Stimulated activated CD4-positive, alpha-beta T cell treated with anti-CD3 and anti-CD28 coated beads, Interleukin-4, amount 100 ng/mL, for 48 hours (primary cell): ENCODE results near the gene ADGRL2.

Experiments used
- DNase-seq, 2 donors: peaks; one replicate each; pipeline ENCODE4 v3.0.0-alpha.2; 2020; ENCODE audit warnings: low read depth in 2 of 2

ADGRL2 gene

GRCh38 chr1:81805537-81806431 is 5.0 kb downstream of the ADGRL2 start:
- no peak for DNase-seq

DNA sequence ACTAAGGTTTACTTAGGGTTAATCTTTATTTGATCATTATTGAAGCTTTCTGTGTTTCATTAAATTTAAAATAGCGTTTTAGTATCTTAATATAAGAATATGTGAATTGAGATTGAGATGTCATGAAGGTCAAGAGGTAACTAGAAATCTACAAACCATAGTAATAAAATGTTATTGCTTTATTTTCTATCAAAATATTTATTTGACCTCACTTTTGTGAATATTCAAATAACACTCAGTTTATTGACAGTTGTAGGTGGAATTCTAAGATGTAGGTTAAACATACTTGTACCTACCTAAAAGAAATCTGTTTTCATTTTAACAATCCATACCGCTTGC is 5.7 kb downstream of the ADGRL2 start:
- DNase-seq, result no peak

GRCh38 chr1:81808760-81809159 is 8.0 kb downstream of the ADGRL2 start:
- DNase-seq, result no peak

DNA sequence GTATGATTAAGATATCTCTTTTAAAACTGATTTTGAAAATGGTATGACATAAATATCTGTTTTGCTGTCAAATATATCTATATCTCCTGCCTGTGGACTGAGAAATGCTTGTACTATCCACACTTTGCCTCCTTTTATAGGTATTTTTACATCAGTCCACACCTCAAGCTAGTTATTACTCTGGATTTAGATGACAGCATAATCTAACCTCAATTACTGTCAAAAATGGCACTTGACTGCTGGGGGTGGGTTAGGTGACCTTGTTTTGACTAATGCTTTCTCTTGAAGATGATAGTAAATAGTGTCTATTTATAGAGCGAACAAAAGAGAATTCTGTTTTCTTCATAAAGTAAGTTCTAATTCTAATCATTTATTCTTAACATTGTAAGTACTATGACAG is 9.1 kb downstream of the ADGRL2 start:
- DNase-seq, result no peak

- DNase-seq, result no peak
Observed at GRCh38 chr1:81811757-81812371, 11.1 kb downstream of the ADGRL2 start.

DNA sequence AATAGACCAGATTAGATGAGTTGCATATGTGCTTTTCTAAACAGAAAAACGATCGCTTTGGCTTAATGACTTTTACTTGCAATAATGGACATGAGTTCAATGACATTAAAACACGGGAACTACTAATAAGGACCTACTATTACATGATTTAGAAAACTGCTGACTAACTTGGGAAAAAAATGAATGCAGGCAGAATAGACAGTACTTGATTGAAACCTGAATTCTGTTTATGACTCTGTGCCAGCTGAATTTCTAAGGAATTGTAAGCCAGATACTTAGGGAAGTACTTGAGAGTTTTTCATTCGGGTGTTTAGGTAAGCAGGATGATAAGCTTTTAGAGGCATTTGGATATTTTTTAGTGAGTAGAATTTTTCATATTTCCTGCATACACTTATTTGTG is 12.0 kb downstream of the ADGRL2 start:
- no peak for DNase-seq

DNA sequence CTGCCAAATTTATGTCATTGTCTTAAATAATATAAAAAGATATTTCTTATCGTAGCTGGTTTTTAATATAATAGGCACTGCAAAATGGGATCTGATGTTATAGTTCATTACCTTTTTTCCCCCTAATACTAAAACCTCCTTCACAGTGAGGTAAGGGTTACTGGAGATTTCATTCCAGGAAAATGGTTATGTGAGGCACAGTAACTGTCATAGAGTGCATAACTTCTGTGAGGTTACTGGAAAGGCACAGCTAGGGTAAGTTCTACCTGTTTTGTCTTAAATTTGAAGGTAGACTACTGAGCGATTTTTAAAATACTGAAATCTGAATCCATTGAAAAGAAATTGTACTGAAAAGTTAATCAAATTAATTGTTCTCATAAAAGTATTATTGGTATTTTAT is 13.0 kb downstream of the ADGRL2 start:
- no peak for DNase-seq

GRCh38 chr1:81819613-81820012 is 18.9 kb downstream of the ADGRL2 start:
- no peak for DNase-seq

- DNase-seq, result no peak
Observed at GRCh38 chr1:81820765-81821164, 20.0 kb downstream of the ADGRL2 start.

GRCh38 chr1:81823082-81823481 is 22.3 kb downstream of the ADGRL2 start:
- DNase-seq, result no peak

DNA sequence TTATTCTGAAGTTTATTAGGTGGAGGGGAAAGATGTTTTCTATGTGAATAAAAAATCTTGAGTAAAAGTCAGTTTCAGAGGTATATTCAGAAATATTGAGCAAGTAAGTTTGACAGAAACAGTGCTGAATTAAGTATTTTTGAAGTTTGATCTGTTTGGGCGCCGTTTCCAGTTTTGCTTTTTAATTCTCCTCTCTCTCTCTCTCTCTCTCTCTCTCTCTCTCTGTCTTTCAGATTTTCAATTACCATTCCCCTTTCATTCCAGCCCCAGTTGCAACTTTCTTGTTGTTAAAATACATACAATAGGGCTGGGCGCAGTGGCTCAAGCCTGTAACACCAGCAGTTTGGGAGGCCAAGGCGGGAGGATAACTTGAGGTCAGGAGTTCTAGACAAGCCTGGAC is 24.0 kb downstream of the ADGRL2 start:
- DNase-seq, result no peak

- DNase-seq, result no peak
Observed at GRCh38 chr1:81827942-81828341, 27.2 kb downstream of the ADGRL2 start.

DNA sequence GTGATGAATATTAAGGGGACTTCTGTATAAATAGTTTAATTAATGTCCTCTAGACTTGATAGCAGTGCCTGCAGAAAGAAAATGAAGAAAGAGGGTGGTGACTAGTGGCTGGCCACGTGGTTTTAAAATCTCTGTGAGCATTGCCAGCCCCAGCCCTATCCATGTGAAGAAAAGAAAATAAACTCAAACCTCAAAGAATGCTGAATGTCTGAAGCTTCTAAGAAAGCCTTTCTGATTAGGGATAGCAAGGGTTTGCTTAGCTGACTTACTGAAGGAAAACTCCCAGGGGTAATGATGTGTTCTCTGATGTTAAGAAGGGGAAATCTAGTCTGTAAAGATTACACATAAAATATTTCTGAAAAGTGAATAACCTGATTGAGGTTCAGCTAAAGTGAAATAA is 31.8 kb downstream of the ADGRL2 start:
- no peak for DNase-seq

DNA sequence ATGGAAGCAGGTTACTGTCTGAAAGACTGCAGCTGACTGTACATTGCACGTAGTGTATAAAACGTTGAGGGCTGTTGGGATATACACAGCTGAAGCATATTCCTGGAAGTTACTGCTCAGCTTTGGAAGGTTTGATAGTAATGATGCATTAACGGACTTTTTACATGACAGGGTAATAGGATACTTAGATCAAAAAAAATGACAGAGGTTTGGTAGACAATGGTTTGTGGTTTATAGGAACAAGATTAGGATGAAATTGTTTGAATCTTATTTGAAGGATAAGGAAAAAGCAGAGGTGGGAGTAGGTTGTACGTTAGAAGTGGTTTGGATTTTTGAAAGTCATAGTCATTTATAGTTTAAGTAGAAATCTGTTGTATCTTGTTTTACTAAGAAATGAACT is 33.0 kb downstream of the ADGRL2 start:
- no peak for DNase-seq

- DNase-seq, result no peak
Observed at GRCh38 chr1:81834268-81834667, 33.5 kb downstream of the ADGRL2 start.

- DNase-seq, result no peak
Observed at GRCh38 chr1:81834921-81835698, 34.4 kb downstream of the ADGRL2 start.

DNA sequence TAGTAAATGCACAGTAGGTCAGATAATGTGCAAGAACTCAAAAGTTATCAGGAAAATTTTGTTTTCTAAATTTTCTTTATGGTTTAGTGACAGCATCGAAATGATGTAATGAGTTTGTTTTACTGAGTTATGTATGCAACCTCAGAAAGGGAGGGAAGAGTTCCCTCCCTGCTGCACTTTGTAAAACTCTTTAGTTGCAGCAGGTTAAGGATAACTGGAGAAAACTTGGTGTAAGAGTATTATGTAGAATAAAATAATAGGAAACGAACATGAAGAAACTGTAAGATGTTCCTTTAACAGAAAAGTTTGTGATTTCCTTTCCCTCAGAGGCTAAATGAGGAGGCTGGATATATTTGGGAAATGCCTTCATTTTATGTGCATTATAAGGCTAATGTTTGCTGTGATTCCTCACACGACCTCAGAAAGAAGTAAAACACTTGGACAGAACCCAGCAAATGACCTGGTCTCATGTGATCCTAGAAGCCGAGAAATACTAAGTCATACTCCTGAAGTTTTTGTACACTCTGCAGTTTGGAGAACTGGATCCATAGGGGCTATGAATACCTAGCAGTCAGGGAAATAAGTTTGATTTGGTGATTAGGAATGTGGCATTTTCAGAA is 35.4 kb downstream of the ADGRL2 start:
- no peak for DNase-seq

DNA sequence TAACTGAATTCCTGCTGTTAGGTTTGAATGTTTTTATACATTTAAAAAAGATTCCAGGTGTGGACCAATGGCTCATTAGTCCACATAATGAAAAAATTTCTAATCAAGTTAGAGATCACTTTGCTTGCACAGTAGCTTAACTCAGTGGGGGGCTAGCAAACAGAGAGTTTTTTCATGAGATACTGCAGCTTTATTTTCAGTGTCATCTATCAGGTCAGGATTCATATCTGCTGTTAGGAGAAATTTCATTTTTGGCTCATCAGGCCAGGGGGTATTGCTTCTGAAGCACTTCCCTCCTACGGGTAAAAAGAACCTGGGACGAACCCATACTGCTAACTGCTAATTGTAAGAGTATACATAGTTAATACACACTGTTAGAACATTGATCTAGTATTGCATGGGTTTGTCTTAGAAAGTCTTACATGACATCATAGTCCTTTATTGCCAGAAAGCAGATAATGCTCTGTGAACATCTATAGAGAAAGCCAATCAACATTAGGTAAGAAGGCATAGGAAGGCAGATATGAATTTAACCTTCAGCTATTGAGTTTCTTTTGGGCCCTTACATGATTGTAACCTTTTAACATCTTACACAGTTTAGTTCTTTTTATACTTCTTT is 38.0 kb downstream of the ADGRL2 start:
- DNase-seq, result no peak

DNA sequence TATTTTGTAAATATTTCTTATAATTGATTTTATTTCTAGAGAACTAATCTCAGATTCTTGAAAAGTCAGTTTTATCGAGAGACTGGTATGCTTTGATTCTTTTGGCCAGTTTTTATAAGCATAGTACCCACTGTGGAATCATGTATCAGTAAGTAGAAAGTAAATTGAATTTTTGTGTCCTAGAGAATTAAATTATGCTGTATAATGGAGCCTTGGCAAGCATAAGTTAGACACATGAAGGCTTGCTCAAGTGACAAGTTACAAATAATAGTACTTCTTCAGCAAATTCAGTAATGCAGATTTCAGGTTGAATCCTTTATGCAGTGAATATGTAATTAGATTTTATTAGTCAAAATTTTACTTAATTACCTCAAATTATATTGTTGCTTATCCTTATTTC is 40.1 kb downstream of the ADGRL2 start:
- DNase-seq, result no peak

DNA sequence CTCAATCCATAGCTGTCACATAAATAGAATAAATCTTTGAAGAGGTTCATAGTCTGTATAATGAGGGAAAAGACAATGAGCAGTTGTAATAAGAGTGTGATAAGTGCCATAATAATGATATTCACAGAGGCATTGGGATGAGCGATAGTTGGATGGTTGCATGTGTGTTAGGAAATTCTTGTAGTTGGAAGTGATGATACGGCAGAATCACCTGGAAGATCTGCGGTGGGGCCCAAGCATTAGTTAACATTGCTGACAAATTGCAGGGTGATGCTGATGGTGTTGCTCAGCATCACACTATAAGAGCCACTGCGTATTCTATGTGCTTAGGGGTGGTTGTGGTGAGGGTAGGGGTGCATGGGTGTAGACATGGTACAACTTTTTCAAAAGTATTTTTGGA is 41.1 kb downstream of the ADGRL2 start:
- no peak for DNase-seq

DNA sequence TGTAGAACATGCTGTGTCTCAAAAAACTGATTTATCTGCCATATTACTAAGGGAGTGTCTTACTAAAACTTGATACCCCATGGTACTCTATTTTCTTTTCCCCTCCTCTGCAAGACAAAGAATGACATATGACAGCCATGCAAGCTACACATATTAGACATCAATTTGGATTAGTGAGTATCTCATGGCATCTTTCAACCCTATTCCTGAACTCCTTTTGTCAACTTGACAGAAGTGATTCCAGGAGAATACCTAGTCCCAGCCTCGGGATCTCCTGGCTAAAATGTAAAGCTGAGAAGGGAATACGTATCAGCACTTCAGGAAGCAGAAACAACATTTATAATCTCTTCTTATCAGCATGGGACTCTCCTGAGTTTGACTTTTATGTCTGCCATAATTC is 43.7 kb downstream of the ADGRL2 start:
- DNase-seq, result no peak

DNA sequence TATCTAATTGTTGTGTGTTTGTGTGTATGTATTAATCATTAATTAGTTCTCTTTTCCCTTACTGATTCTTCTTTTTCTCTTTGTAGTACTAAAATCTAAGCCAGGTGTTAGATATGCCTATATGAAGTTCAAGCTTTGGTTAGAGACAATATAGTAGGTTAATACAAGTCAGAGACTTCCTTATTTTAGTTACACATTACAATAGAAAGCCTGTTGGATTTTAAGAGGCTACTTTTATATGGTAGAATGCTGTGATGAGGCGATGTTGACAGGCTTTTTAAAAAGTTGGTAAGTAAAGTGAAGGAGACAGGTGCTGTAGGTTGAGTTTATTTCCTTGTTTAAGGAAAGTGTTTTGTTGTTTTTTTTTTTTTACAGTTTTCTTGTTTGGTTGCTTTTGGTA is 45.9 kb downstream of the ADGRL2 start:
- DNase-seq, result no peak
